ENCODE data around the gene HSPBP1. TPM values are rescaled to one million over a fixed set of nuclear protein-coding genes. Genes with fewer than 3 reads are reported as not detected.

Gene HSPBP1
- total and polyA plus RNA-seq, 9 of the 15 experiments (the other 6 are each of a cell fraction or from before 2014, with no cell fraction given): 0.83 to 81.3 (median 21.8) TPM

DNA sequence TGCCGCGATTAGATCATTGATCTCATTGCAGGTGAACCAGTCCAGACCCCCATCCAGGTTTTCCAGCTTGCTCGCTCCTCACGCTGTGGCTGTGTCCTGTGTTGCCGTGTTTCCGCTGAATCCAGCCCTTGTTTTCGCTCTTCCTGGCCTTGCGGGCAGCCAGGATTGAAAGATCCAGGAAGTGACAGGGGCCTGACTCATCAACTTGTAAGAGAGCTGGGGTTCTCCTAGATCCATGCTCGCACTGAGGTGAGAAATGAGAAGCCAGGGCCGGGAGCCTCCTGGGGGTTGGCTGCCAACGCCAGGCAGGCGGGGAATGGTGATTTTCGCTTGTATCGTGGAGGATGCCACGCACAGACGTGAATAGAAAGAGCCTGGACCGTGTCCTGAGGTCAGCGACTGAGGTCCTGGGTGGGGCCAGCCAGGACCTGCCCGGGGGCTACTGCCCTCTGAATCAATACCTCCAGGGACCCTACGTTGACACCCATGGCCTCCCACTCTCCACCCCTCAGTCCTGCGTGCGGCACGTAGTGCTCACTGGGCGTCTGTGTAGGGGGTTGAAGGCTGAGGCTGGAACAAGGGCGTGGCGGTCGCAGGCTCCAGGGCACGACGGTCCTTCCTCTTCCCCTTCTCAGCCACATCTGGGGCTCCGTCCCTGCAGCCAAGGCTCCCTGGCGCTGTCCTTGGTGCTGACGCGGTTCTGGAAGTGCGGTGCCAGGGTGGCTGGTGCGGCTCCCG, 63.3 kb downstream of the HSPBP1 start:
- peak; percentile 83 for ATAC-seq
- Histone ChIP-seq H3K9me3 (replicated peaks; ENCODE audit: control insufficient read depth, insufficient read depth, low read depth, low read length) (peaks cover 5% of the 10 kb centered on the region), H3K9me1 (ENCODE audit: control insufficient read depth, insufficient read depth, low read length) (no peaks in the 10 kb centered on the region), H4K20me1 (replicated peaks; ENCODE audit: control insufficient read depth, insufficient read depth, low read length) (no peaks in the 10 kb centered on the region), H3K27me3 (ENCODE audit: control insufficient read depth in 2 of 2, insufficient read depth in 2 of 2, low read length in 2 of 2) (no peaks in the 10 kb centered on the region), H3K36me3 (ENCODE audit: control insufficient read depth, insufficient read depth, low read length) (no peaks in the 10 kb centered on the region; the same call in 2 of the 3 replicates), H3K9ac (ENCODE audit: insufficient read depth in 1 of 2, low read depth in 2 of 2, low read length in 2 of 2) (peak overlapping the region; percentile 92 to 95), H3K79me2 (ENCODE audit: control insufficient read depth, insufficient read depth, low read length) (peaks cover 4% of the 10 kb centered on the region; the same call in 1 of the 3 replicates), H3K4me1 (replicated peaks in 1 of 2; ENCODE audit: control insufficient read depth in 2 of 2, insufficient read depth in 2 of 2, low read length in 2 of 2) (peaks cover 18 to 20% of the 10 kb centered on the region in 2 experiments; a peak in 4 of 5 replicates), H3K4me3 (peak overlapping the region; percentile 57), H3K27ac (ENCODE audit: extremely low read depth, low read depth, low read length) (peak overlapping the region; percentile 93), H2AFZ (ENCODE audit: low read depth, low read length) (peak overlapping the region; percentile 68), H3K4me2 (ENCODE audit: insufficient read depth, low read length) (peak overlapping the region; percentile 89)
- in situ Hi-C loops (cut with MboI) (loop anchor here (5.0 kb wide), 1 partner anchor 81 kb away; no protein-coding TSS in a partner anchor), intact Hi-C loops (cut with micrococcal nuclease) (loop anchor here (1.0 to 5.0 kb wide), 4 partner anchors 38 to 168 kb away; partner anchors contain the start of genes PPP6R1, RPL28 and TMEM238)
- peak; percentile 88 to 99 (median 92) for DNase-seq (ENCODE audit: extremely low read depth in 1 of 4, low spot score in 3 of 4)
- peak; percentile 96 for FAIRE-seq
- POLR2A ChIA-PET: interaction anchor here (0.5 to 1.9 kb wide), 33 partner anchors 9 to 271 kb away, joined by 3 to 32 read pairs (median 4); partner anchors contain the start of genes KMT5C, PPP6R1, TMEM238 and UBE2S
- WGBS (ENCODE audit: insufficient coverage, low coverage, missing lambda C conversion rate): 1% methylated on average over 36 of the region's 36 CpGs
- BruUV-seq (replicated peaks): TSS peak; percentile 87
- CTCF ChIA-PET (ENCODE audit: low intra/inter-chr PET ratio): no interaction called here
- TF ChIP-seq NFE2 (IDR thresholded peaks at IDR 0.05; ENCODE audit: low read depth) (peak; percentile 91), MTF1 (CRISPR knock-in tag; IDR thresholded peaks at IDR 0.05; ENCODE audit: borderline replicate concordance) (no peak), SREBF2 (CRISPR knock-in tag; IDR thresholded peaks at IDR 0.05) (peak; percentile 81; the same call in 1 of the 2 replicates), ZNF324 (CRISPR knock-in tag; IDR thresholded peaks at IDR 0.05) (no peak)
- TF ChIP-seq, protein P1, sequence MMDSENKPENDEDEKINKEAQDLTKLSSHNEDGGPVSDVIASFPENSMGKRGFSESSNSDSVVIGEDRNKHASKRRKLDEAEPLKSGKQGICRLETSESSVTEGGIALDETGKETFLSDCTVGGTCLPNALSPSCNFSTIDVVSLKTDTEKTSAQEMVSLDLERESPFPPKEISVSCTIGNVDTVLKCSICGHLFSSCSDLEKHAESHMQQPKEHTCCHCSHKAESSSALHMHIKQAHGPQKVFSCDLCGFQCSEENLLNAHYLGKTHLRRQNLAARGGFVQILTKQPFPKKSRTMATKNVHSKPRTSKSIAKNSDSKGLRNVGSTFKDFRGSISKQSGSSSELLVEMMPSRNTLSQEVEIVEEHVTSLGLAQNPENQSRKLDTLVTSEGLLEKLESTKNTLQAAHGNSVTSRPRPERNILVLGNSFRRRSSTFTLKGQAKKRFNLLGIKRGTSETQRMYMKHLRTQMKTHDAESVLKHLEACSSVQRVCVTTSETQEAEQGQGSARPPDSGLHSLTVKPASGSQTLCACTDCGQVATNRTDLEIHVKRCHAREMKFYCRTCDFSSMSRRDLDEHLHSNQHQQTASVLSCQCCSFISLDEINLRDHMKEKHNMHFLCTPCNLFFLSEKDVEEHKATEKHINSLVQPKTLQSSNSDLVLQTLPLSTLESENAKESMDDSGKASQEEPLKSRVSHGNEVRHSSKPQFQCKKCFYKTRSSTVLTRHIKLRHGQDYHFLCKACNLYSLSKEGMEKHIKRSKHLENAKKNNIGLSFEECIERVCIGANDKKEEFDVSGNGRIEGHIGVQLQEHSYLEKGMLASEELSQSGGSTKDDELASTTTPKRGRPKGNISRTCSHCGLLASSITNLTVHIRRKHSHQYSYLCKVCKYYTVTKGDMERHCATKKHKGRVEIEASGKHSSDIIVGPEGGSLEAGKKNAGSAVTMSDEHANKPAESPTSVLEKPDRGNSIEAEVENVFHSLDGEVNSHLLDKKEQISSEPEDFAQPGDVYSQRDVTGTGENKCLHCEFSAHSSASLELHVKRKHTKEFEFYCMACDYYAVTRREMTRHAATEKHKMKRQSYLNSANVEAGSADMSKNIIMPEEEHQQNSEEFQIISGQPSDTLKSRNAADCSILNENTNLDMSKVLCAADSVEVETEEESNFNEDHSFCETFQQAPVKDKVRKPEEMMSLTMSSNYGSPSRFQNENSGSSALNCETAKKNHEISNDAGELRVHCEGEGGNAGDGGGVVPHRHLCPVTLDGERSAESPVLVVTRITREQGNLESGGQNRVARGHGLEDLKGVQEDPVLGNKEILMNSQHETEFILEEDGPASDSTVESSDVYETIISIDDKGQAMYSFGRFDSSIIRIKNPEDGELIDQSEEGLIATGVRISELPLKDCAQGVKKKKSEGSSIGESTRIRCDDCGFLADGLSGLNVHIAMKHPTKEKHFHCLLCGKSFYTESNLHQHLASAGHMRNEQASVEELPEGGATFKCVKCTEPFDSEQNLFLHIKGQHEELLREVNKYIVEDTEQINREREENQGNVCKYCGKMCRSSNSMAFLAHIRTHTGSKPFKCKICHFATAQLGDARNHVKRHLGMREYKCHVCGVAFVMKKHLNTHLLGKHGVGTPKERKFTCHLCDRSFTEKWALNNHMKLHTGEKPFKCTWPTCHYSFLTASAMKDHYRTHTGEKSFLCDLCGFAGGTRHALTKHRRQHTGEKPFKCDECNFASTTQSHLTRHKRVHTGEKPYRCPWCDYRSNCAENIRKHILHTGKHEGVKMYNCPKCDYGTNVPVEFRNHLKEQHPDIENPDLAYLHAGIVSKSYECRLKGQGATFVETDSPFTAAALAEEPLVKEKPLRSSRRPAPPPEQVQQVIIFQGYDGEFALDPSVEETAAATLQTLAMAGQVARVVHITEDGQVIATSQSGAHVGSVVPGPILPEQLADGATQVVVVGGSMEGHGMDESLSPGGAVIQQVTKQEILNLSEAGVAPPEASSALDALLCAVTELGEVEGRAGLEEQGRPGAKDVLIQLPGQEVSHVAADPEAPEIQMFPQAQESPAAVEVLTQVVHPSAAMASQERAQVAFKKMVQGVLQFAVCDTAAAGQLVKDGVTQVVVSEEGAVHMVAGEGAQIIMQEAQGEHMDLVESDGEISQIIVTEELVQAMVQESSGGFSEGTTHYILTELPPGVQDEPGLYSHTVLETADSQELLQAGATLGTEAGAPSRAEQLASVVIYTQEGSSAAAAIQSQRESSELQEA (IDR thresholded peaks at IDR 0.05; ENCODE audit: low read depth): peak; percentile 39; the same call in 1 of the 2 replicates
- TF ChIP-seq, protein P2, sequence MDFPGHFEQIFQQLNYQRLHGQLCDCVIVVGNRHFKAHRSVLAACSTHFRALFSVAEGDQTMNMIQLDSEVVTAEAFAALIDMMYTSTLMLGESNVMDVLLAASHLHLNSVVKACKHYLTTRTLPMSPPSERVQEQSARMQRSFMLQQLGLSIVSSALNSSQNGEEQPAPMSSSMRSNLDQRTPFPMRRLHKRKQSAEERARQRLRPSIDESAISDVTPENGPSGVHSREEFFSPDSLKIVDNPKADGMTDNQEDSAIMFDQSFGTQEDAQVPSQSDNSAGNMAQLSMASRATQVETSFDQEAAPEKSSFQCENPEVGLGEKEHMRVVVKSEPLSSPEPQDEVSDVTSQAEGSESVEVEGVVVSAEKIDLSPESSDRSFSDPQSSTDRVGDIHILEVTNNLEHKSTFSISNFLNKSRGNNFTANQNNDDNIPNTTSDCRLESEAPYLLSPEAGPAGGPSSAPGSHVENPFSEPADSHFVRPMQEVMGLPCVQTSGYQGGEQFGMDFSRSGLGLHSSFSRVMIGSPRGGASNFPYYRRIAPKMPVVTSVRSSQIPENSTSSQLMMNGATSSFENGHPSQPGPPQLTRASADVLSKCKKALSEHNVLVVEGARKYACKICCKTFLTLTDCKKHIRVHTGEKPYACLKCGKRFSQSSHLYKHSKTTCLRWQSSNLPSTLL (IDR thresholded peaks at IDR 0.05): no peak
